WTC11 (cell line): ENCODE data around the gene ADRB1. TPM values are rescaled to one million over a fixed set of nuclear protein-coding genes. Genes with fewer than 3 reads are reported as not detected.

Experiments used
- ATAC-seq: fragments of 200-7000 bp; cut with Tn5 transposase; 2 replicates; pipeline ENCODE4 v1.10.0; 2021; ENCODE audit warnings: mild to moderate bottlenecking, moderate library complexity
- CTCF ChIA-PET: fragments of 300-600 bp; sonication (Branson Sonifier 250); formaldehyde crosslinking; loops from one replicate; lab custom pipeline; 2021; ENCODE audit warnings: antibody characterized with exemption; lab: Charles Lee
- POLR2A ChIA-PET: fragments of 350-600 bp; sonication (Branson Sonifier 250); formaldehyde crosslinking; loops from one replicate; lab custom pipeline; 2021; ENCODE audit warnings: antibody characterized with exemption; lab: Charles Lee
- DNase-seq: peaks from one replicate; pipeline ENCODE4 v3.0.0; 2021; ENCODE audit warnings: low spot score
- H3K27ac Mint-ChIP-seq: 2 replicates; pipeline ENCODE4 v1.8.0; 2021; ENCODE audit warnings: mixed read lengths
- H3K27me3 Mint-ChIP-seq: 2 replicates; pipeline ENCODE4 v1.8.0; 2021; ENCODE audit warnings: low read depth, mild to moderate bottlenecking, moderate library complexity, mixed read lengths
- H3K36me3 Mint-ChIP-seq: 2 replicates; pipeline ENCODE4 v1.8.0; 2021; ENCODE audit warnings: mixed read lengths
- H3K4me1 Mint-ChIP-seq: 2 replicates; pipeline ENCODE4 v1.8.0; 2022; ENCODE audit warnings: mixed read lengths
- H3K4me3 Mint-ChIP-seq: 2 replicates; pipeline ENCODE4 v1.8.0; 2021; ENCODE audit warnings: mild to moderate bottlenecking, moderate library complexity, mixed read lengths
- H3K9me3 Mint-ChIP-seq: 2 replicates; pipeline ENCODE4 v1.8.0; 2021; ENCODE audit warnings: mixed read lengths
- E2F5 ChIP-seq: sonication (generic); formaldehyde crosslinking; IDR thresholded peaks from 2 replicates; pipeline ENCODE4 v1.8.1; 2022; ENCODE audit warnings: mild to moderate bottlenecking, moderate library complexity, missing genetic modification reagents
- FOXJ3 ChIP-seq: sonication (generic); formaldehyde crosslinking; IDR thresholded peaks from 2 replicates; pipeline ENCODE4 v1.9.0; 2021; ENCODE audit warnings: missing genetic modification reagents, mild to moderate bottlenecking, borderline replicate concordance
- GTF2I ChIP-seq: fragments of 250-450 bp; sonication (Bioruptor Pico); conservative IDR thresholded peaks from 2 replicates; pipeline ENCODE4 v1.4.0; 2021; ENCODE audit warnings: mild to moderate bottlenecking
- JAZF1 ChIP-seq: fragments of 250-450 bp; sonication (Bioruptor Pico); IDR thresholded peaks from 2 replicates; pipeline ENCODE4 v1.9.0; 2021; ENCODE audit warnings: moderate library complexity, mild to moderate bottlenecking, inconsistent platforms
- KAT7 ChIP-seq: sonication (generic); formaldehyde crosslinking; IDR thresholded peaks from 2 replicates; pipeline ENCODE4 v1.8.1; 2023; ENCODE audit warnings: missing genetic modification reagents, mild to moderate bottlenecking, borderline replicate concordance
- OVOL2 ChIP-seq: fragments of 250-450 bp; sonication (Bioruptor Pico); IDR thresholded peaks from 2 replicates; pipeline ENCODE4 v1.9.0; 2021; ENCODE audit warnings: mild to moderate bottlenecking, borderline replicate concordance
- PRRX2 ChIP-seq: fragments of 250-450 bp; sonication (Bioruptor Pico); IDR thresholded peaks from 2 replicates; pipeline ENCODE4 v1.8.0; 2021; ENCODE audit warnings: mild to moderate bottlenecking
- SMAD3 ChIP-seq: sonication (generic); formaldehyde crosslinking; IDR thresholded peaks from 2 replicates; pipeline ENCODE4 v1.8.0; 2022; ENCODE audit warnings: missing genetic modification reagents, mild to moderate bottlenecking, borderline replicate concordance
- SMAD4 ChIP-seq: sonication (generic); formaldehyde crosslinking; IDR thresholded peaks from 2 replicates; pipeline ENCODE4 v1.8.0; 2022; ENCODE audit warnings: mild to moderate bottlenecking, missing genetic modification reagents
- SP1 ChIP-seq: sonication (generic); formaldehyde crosslinking; conservative IDR thresholded peaks from 2 replicates; pipeline ENCODE4 v1.8.1; 2022; ENCODE audit warnings: missing genetic modification reagents
- TEAD4 ChIP-seq: sonication (generic); formaldehyde crosslinking; IDR thresholded peaks from 2 replicates; pipeline ENCODE4 v1.8.0; 2022; ENCODE audit warnings: mild to moderate bottlenecking, missing genetic modification reagents
- ZBTB21 ChIP-seq: sonication (generic); formaldehyde crosslinking; IDR thresholded peaks from 2 replicates; pipeline ENCODE4 v1.8.1; 2023; ENCODE audit warnings: mild to moderate bottlenecking, missing genetic modification reagents, borderline replicate concordance
- ZBTB43 ChIP-seq: sonication (generic); formaldehyde crosslinking; IDR thresholded peaks from 2 replicates; pipeline ENCODE4 v1.8.1; 2023; ENCODE audit warnings: mild to moderate bottlenecking, missing genetic modification reagents
- ZSCAN18 ChIP-seq: fragments of 250-450 bp; sonication (Bioruptor Pico); IDR thresholded peaks from 2 replicates; pipeline ENCODE4 v2.1.2; 2022; ENCODE audit warnings: mild to moderate bottlenecking, moderate library complexity
- total RNA-seq: library from RNA; stranded (reverse); gene quantifications from 3 replicates; pipeline ENCODE4 v1.2.3, GENCODE V29; 2021
- TF ChIP-seq, protein P1 (sequence below): sonication (generic); formaldehyde crosslinking; IDR thresholded peaks from 2 replicates; pipeline ENCODE4 v1.8.0; 2023; ENCODE audit warnings: missing genetic modification reagents
- TF ChIP-seq, protein P2 (sequence below): fragments of 250-450 bp; sonication (Bioruptor Pico); conservative IDR thresholded peaks from 2 replicates; pipeline ENCODE4 v1.9.0; 2021; ENCODE audit warnings: mild to moderate bottlenecking
- TF ChIP-seq, protein P3 (sequence below): fragments of 250-450 bp; sonication (Bioruptor Pico); IDR thresholded peaks from 2 replicates; pipeline ENCODE4 v1.9.0; 2021; ENCODE audit warnings: mild to moderate bottlenecking
- TF ChIP-seq, protein P4 (sequence below): sonication (generic); formaldehyde crosslinking; IDR thresholded peaks from 2 replicates; pipeline ENCODE4 v1.8.0; 2023; ENCODE audit warnings: missing genetic modification reagents, mild to moderate bottlenecking, borderline replicate concordance

Gene ADRB1
- total RNA-seq, 1 experiment from 2014 or later, result 0.35 TPM

DNA sequence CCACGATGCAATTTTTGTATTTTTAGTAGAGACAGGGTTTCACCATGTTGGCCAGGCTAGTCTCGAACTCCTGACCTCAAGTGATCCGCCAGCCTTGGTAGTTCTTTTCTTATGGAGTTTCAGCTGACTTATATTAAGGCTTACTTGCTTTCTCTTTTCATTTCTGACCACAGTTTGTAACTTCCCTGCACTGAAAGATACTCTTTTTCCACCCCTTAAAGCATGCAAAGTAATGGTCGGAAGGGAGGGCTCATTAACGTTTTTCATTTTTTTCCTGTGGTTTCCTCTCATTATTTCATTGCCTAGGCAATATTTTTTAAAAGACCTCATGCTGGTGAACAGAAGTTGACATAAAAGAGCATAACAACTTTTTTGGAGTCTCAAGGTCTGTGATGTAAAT lies 27.0 kb downstream of the ADRB1 start:
- Mint-ChIP-seq H3K36me3 (no peaks in the 10 kb centered on the region), H3K27me3 (no peaks in the 10 kb centered on the region), H3K9me3 (no peaks in the 10 kb centered on the region), H3K4me3 (no peak overlapping the region), H3K27ac (no peak overlapping the region; the same call in 1 of the 2 replicates), H3K4me1 (peaks cover 12% of the 10 kb centered on the region)
- DNase-seq (no peak), ATAC-seq (no peak)
- ChIA-PET POLR2A (no interaction called here), CTCF (no interaction called here)
- TF ChIP-seq ZBTB43 (CRISPR knock-in tag) (no peak), ZSCAN18 (CRISPR knock-in tag) (no peak), E2F5 (no peak)
- TF ChIP-seq, protein P1, sequence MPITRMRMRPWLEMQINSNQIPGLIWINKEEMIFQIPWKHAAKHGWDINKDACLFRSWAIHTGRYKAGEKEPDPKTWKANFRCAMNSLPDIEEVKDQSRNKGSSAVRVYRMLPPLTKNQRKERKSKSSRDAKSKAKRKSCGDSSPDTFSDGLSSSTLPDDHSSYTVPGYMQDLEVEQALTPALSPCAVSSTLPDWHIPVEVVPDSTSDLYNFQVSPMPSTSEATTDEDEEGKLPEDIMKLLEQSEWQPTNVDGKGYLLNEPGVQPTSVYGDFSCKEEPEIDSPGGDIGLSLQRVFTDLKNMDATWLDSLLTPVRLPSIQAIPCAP (CRISPR knock-in tag), result no peak

GRCh38 chr10:114071178-114071577 lies 27.5 kb downstream of the ADRB1 start:
- TF ChIP-seq ZBTB21 (CRISPR knock-in tag) (no peak), KAT7 (CRISPR knock-in tag) (no peak), SMAD3 (no peak), PRRX2 (CRISPR knock-in tag) (no peak), OVOL2 (no peak), TEAD4 (CRISPR knock-in tag) (no peak), SMAD4 (CRISPR knock-in tag) (no peak), GTF2I (CRISPR knock-in tag) (no peak), FOXJ3 (CRISPR knock-in tag) (no peak), SP1 (CRISPR knock-in tag) (no peak), JAZF1 (no peak)
- TF ChIP-seq, protein P2, sequence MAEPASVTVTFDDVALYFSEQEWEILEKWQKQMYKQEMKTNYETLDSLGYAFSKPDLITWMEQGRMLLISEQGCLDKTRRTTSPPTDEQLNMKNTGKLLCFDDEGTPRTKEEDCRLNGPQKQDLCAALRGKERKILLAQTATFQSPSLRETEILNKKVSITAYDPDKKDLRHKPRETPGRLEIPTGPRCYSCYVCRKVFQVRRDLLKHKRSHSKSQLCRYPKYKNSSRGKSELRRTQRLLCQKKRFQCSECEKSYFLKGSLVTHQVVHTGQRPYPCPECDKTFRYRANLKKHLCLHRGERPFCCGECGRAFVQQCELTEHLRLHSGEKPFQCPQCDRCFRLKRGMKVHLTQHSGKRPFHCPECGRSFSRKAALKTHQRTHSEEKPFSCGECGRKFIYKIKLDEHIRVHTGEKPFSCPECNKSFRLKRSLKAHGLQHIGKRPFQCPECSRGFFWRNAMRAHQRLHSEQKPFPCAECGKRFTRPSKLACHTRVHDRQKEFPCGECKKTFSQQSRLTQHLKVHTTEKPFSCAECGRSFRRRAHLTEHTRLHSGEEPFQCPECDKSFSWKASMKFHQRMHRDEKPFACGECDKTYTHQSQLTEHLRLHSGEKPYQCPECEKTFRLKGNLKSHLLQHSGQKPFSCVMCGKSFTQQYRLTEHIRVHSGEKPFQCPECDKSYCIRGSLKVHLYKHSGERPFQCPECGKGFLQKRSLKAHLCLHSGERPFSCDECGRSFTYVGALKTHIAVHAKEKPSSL (CRISPR knock-in tag), result no peak
- TF ChIP-seq, protein P3, sequence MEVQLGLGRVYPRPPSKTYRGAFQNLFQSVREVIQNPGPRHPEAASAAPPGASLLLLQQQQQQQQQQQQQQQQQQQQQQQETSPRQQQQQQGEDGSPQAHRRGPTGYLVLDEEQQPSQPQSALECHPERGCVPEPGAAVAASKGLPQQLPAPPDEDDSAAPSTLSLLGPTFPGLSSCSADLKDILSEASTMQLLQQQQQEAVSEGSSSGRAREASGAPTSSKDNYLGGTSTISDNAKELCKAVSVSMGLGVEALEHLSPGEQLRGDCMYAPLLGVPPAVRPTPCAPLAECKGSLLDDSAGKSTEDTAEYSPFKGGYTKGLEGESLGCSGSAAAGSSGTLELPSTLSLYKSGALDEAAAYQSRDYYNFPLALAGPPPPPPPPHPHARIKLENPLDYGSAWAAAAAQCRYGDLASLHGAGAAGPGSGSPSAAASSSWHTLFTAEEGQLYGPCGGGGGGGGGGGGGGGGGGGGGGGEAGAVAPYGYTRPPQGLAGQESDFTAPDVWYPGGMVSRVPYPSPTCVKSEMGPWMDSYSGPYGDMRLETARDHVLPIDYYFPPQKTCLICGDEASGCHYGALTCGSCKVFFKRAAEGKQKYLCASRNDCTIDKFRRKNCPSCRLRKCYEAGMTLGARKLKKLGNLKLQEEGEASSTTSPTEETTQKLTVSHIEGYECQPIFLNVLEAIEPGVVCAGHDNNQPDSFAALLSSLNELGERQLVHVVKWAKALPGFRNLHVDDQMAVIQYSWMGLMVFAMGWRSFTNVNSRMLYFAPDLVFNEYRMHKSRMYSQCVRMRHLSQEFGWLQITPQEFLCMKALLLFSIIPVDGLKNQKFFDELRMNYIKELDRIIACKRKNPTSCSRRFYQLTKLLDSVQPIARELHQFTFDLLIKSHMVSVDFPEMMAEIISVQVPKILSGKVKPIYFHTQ (CRISPR knock-in tag), result no peak
- TF ChIP-seq, protein P4, sequence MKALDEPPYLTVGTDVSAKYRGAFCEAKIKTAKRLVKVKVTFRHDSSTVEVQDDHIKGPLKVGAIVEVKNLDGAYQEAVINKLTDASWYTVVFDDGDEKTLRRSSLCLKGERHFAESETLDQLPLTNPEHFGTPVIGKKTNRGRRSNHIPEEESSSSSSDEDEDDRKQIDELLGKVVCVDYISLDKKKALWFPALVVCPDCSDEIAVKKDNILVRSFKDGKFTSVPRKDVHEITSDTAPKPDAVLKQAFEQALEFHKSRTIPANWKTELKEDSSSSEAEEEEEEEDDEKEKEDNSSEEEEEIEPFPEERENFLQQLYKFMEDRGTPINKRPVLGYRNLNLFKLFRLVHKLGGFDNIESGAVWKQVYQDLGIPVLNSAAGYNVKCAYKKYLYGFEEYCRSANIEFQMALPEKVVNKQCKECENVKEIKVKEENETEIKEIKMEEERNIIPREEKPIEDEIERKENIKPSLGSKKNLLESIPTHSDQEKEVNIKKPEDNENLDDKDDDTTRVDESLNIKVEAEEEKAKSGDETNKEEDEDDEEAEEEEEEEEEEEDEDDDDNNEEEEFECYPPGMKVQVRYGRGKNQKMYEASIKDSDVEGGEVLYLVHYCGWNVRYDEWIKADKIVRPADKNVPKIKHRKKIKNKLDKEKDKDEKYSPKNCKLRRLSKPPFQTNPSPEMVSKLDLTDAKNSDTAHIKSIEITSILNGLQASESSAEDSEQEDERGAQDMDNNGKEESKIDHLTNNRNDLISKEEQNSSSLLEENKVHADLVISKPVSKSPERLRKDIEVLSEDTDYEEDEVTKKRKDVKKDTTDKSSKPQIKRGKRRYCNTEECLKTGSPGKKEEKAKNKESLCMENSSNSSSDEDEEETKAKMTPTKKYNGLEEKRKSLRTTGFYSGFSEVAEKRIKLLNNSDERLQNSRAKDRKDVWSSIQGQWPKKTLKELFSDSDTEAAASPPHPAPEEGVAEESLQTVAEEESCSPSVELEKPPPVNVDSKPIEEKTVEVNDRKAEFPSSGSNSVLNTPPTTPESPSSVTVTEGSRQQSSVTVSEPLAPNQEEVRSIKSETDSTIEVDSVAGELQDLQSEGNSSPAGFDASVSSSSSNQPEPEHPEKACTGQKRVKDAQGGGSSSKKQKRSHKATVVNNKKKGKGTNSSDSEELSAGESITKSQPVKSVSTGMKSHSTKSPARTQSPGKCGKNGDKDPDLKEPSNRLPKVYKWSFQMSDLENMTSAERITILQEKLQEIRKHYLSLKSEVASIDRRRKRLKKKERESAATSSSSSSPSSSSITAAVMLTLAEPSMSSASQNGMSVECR, result no peak
- Mint-ChIP-seq H3K36me3 (no peaks in the 10 kb centered on the region), H3K27me3 (no peaks in the 10 kb centered on the region), H3K4me1 (peaks cover 12% of the 10 kb centered on the region), H3K4me3 (no peak overlapping the region), H3K27ac (no peak overlapping the region), H3K9me3 (no peaks in the 10 kb centered on the region)
- ChIA-PET CTCF (no interaction called here), POLR2A (no interaction called here)
- ATAC-seq (no peak), DNase-seq (no peak)
